Measurements from ENCODE around the gene NLGN4X.

GRCh38 chrX:6149060-6149872 lies 79.4 kb downstream of the NLGN4X start:
- TF ChIP-seq EZH2phosphoT487 (IDR thresholded peaks at IDR 0.05; ENCODE audit: low read length) (no peak), EZH2 (optimal IDR thresholded peaks at IDR 0.05; ENCODE audit: low read depth, low read length) (no peak)
